ENCODE measurements around the gene RERE. TPM values are rescaled to one million over a fixed set of nuclear protein-coding genes. Genes with fewer than 3 reads are reported as not detected.

Gene RERE
- total RNA-seq, 1 donor from 2014 or later: 19.2 TPM

DNA sequence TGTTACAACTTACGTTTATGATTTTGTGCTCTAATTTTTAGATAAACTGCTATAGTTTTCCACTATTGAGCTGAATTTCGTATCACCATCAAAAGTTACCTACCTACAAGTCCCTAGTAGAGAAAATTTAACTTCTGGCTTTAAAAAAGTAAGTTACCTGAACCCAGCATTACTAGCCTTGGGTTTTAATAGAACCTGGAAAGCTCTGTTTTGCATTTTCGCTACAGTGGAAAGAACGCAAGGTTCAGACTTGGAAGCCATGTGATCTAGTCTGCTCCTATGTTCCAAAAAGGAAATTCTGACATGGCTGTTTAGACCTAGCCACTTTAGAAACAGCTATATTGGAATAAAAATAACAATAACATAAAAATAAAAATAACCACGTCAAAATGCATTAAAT is 389.0 kb downstream of the RERE start:
- Histone ChIP-seq H3K27me3 (ENCODE audit: control insufficient read depth, insufficient read depth, low read length) (no peaks in the 10 kb centered on the region), H3K4me3 (ENCODE audit: low read depth, low read length) (no peak overlapping the region), H3K36me3 (ENCODE audit: control insufficient read depth, insufficient read depth, low read length) (no peaks in the 10 kb centered on the region)
- DNase-seq (ENCODE audit: low read depth) (no peak), FAIRE-seq (no peak)
- TF ChIP-seq, protein P1, sequence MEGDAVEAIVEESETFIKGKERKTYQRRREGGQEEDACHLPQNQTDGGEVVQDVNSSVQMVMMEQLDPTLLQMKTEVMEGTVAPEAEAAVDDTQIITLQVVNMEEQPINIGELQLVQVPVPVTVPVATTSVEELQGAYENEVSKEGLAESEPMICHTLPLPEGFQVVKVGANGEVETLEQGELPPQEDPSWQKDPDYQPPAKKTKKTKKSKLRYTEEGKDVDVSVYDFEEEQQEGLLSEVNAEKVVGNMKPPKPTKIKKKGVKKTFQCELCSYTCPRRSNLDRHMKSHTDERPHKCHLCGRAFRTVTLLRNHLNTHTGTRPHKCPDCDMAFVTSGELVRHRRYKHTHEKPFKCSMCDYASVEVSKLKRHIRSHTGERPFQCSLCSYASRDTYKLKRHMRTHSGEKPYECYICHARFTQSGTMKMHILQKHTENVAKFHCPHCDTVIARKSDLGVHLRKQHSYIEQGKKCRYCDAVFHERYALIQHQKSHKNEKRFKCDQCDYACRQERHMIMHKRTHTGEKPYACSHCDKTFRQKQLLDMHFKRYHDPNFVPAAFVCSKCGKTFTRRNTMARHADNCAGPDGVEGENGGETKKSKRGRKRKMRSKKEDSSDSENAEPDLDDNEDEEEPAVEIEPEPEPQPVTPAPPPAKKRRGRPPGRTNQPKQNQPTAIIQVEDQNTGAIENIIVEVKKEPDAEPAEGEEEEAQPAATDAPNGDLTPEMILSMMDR (IDR thresholded peaks at IDR 0.05; ENCODE audit: insufficient read depth, low read length, severe bottlenecking): no peak

DNA sequence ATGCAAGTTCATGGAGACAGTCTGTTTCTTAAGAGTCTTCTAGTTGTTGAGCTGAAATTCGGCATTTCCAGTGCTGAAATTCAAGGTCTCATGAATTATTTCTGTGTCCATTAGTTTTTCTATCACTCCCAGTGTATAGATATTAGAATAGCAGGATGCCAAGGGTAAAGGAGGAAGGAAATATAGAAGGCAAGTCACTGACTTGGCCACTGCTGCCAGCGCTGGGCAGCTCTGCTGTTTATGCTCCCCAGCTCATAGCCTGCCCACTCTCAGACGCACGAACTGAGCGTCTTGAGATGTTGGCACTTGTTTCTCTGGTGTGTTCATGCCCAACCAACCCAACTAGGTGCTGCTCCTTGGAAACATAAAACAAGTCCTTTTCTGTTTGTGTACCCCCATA is 389.5 kb downstream of the RERE start:
- TF ChIP-seq, protein P1 (IDR thresholded peaks at IDR 0.05; ENCODE audit: insufficient read depth, low read length, severe bottlenecking): no peak
- Histone ChIP-seq H3K36me3 (ENCODE audit: control insufficient read depth, insufficient read depth, low read length) (no peaks in the 10 kb centered on the region), H3K4me3 (ENCODE audit: low read depth, low read length) (no peak overlapping the region), H3K27me3 (ENCODE audit: control insufficient read depth, insufficient read depth, low read length) (no peaks in the 10 kb centered on the region)
- DNase-seq (ENCODE audit: low read depth) (no peak), FAIRE-seq (no peak)

DNA sequence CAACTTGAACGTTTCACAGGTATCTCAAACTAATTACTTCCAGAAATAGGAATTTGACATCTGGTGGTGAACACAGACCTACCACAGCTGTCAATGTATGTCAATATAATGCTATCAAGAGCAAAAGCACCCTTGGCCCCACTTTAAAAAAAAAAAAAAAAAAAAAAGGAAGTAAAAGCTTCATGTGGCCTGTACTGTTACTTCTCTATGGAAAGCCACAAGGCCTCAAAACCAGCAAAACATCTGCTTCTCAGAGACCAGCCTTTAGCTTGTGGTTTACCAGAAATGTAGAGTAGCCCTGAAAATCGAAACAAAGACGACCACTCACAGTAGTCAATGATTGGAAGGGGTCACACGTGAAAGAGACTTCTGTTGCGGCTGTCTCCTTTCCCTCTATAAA is 389.9 kb downstream of the RERE start:
- DNase-seq (ENCODE audit: low read depth) (no peak), FAIRE-seq (no peak)
- Histone ChIP-seq H3K4me3 (ENCODE audit: low read depth, low read length) (no peak overlapping the region), H3K27me3 (ENCODE audit: control insufficient read depth, insufficient read depth, low read length) (no peaks in the 10 kb centered on the region), H3K36me3 (ENCODE audit: control insufficient read depth, insufficient read depth, low read length) (no peaks in the 10 kb centered on the region)
- TF ChIP-seq, protein P1 (IDR thresholded peaks at IDR 0.05; ENCODE audit: insufficient read depth, low read length, severe bottlenecking): no peak

DNA sequence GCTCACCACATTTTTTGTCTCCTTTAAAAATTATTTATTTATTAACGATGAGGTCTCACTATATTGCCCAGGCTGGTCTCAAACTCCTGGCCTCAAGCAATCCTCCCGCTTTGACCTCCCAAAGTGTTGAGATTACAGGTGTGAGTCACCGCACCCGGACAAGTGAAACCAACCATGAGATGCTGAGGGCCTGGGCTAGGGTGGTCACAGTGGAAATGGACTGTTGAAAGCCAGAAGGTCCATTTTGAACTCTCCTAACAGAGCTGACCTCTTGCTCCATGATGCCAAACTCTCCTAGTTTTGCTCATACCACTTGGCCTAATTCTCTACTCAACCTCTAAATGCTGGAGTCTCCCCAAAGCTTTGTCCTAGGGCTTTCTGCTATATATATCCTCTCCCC is 390.4 kb downstream of the RERE start:
- TF ChIP-seq, protein P1 (IDR thresholded peaks at IDR 0.05; ENCODE audit: insufficient read depth, low read length, severe bottlenecking): no peak
- no peak for DNase-seq (ENCODE audit: low read depth)
- Histone ChIP-seq H3K36me3 (ENCODE audit: control insufficient read depth, insufficient read depth, low read length) (no peaks in the 10 kb centered on the region), H3K4me3 (ENCODE audit: low read depth, low read length) (no peak overlapping the region), H3K27me3 (ENCODE audit: control insufficient read depth, insufficient read depth, low read length) (no peaks in the 10 kb centered on the region)
- FAIRE-seq: no peak

DNA sequence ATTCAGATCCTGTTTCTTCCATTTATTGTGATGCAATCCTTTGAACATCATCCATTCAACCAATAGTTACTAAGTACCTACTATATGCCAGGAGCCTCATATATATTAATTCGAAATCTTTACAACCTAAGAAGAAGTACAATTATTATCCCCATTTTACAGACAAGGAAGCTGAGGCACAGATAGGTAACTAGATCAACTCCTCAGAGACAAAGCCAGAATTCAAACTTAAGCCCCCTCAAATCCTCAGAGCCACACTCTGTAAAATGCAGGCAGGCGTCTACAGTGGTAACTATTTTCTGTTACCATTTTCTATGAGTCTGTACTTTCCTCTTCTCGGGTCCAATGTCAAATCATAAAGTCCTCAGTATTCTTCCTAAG is 391.7 kb downstream of the RERE start:
- H3K27me3 ChIP-seq (ENCODE audit: control insufficient read depth, insufficient read depth, low read length): no peaks in the 10 kb centered on the region
- TF ChIP-seq, protein P1 (IDR thresholded peaks at IDR 0.05; ENCODE audit: insufficient read depth, low read length, severe bottlenecking): no peak
- H3K36me3 ChIP-seq (ENCODE audit: control insufficient read depth, insufficient read depth, low read length): no peaks in the 10 kb centered on the region
- DNase-seq (ENCODE audit: low read depth) (no peak), FAIRE-seq (no peak)
- H3K4me3 ChIP-seq (ENCODE audit: low read depth, low read length): no peak overlapping the region

DNA sequence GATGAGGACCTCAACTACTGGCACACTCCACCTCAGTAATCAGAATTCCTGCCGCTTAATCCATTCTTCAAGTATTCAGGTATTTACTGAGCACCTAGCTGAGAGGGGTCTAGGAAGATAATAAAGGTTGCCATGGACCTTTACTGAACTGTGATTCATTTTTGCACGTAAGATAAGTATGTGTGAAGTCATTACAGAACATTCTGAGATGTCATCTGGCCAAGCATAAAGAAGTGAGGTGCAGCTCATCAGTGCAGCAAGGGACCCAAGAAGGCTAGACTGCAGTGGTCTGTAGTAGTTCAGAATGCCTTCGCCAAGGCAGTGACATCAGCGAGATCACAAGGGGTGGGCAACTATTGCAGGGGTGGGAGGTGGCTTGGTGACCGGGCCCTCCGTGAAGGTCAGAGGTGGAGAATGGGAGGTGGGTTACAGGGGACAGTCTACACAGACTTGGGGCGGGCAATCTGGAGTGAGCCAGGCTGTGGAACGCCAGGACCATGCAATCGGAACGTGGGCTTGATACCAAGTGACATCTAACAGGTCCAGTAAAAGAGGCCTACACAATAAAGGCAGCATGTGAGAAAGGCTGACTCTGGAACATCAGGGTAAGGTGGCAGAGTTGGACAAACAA is 392.2 kb downstream of the RERE start:
- TF ChIP-seq, protein P1 (IDR thresholded peaks at IDR 0.05; ENCODE audit: insufficient read depth, low read length, severe bottlenecking): no peak
- H3K36me3 ChIP-seq (ENCODE audit: control insufficient read depth, insufficient read depth, low read length): peaks cover 1% of the 10 kb centered on the region
- H3K4me3 ChIP-seq (ENCODE audit: low read depth, low read length): no peak overlapping the region
- H3K27me3 ChIP-seq (ENCODE audit: control insufficient read depth, insufficient read depth, low read length): no peaks in the 10 kb centered on the region
- FAIRE-seq (no peak), DNase-seq (ENCODE audit: low read depth) (no peak)

Measured in bronchial epithelial cell (primary cell).